ENCODE results near the gene IL4R. TPM values are rescaled to one million over a fixed set of nuclear protein-coding genes. Genes with fewer than 3 reads are reported as not detected.

IL4R gene
- total and polyA plus RNA-seq, 2 experiments from 2014 or later = 6.4 to 17.6 TPM

DNA sequence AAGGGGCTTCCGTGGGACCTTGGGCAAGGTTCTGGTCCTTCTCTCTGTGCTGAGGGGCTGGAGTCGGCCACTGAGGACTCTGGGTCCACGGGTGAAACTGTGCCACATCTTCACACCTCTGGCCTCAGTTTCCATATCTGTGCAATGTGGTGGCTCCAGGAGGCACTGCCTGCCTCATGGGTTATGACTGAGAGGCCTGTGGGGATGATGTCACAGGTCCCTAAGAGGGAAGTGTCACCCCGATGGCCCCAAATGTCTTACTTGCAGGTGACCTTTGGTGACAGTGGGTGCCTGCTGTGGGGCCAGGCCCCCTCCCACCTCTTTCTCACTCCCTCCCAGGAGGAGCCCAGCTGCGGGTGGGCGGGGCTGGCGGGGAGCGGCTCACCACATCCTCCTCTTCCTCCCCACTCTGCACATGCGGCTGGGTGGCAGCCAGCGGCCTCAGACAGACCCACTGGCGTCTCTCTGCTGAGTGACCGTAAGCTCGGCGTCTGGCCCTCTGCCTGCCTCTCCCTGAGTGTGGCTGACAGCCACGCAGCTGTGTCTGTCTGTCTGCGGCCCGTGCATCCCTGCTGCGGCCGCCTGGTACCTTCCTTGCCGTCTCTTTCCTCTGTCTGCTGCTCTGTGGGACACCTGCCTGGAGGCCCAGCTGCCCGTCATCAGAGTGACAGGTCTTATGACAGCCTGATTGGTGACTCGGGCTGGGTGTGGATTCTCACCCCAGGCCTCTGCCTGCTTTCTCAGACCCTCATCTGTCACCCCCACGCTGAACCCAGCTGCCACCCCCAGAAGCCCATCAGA lies 88.2 kb downstream of the IL4R start, which contains the start of gene IL21R (continued):
- TF ChIP-seq, protein P1, sequence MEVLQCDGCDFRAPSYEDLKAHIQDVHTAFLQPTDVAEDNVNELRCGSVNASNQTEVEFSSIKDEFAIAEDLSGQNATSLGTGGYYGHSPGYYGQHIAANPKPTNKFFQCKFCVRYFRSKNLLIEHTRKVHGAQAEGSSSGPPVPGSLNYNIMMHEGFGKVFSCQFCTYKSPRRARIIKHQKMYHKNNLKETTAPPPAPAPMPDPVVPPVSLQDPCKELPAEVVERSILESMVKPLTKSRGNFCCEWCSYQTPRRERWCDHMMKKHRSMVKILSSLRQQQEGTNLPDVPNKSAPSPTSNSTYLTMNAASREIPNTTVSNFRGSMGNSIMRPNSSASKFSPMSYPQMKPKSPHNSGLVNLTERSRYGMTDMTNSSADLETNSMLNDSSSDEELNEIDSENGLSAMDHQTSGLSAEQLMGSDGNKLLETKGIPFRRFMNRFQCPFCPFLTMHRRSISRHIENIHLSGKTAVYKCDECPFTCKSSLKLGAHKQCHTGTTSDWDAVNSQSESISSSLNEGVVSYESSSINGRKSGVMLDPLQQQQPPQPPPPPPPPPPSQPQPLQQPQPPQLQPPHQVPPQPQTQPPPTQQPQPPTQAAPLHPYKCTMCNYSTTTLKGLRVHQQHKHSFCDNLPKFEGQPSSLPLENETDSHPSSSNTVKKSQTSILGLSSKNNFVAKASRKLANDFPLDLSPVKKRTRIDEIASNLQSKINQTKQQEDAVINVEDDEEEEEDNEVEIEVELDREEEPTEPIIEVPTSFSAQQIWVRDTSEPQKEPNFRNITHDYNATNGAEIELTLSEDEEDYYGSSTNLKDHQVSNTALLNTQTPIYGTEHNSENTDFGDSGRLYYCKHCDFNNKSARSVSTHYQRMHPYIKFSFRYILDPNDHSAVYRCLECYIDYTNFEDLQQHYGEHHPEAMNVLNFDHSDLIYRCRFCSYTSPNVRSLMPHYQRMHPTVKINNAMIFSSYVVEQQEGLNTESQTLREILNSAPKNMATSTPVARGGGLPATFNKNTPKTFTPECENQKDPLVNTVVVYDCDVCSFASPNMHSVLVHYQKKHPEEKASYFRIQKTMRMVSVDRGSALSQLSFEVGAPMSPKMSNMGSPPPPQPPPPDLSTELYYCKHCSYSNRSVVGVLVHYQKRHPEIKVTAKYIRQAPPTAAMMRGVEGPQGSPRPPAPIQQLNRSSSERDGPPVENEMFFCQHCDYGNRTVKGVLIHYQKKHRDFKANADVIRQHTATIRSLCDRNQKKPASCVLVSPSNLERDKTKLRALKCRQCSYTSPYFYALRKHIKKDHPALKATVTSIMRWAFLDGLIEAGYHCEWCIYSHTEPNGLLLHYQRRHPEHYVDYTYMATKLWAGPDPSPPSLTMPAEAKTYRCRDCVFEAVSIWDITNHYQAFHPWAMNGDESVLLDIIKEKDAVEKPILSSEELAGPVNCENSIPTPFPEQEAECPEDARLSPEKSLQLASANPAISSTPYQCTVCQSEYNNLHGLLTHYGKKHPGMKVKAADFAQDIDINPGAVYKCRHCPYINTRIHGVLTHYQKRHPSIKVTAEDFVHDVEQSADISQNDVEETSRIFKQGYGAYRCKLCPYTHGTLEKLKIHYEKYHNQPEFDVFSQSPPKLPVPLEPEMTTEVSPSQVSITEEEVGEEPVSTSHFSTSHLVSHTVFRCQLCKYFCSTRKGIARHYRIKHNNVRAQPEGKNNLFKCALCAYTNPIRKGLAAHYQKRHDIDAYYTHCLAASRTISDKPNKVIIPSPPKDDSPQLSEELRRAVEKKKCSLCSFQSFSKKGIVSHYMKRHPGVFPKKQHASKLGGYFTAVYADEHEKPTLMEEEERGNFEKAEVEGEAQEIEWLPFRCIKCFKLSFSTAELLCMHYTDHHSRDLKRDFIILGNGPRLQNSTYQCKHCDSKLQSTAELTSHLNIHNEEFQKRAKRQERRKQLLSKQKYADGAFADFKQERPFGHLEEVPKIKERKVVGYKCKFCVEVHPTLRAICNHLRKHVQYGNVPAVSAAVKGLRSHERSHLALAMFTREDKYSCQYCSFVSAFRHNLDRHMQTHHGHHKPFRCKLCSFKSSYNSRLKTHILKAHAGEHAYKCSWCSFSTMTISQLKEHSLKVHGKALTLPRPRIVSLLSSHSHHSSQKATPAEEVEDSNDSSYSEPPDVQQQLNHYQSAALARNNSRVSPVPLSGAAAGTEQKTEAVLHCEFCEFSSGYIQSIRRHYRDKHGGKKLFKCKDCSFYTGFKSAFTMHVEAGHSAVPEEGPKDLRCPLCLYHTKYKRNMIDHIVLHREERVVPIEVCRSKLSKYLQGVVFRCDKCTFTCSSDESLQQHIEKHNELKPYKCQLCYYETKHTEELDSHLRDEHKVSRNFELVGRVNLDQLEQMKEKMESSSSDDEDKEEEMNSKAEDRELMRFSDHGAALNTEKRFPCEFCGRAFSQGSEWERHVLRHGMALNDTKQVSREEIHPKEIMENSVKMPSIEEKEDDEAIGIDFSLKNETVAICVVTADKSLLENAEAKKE (CRISPR knock-in tag; IDR thresholded peaks at IDR 0.05) = no peak
- TF ChIP-seq POLR2AphosphoS5 (IDR thresholded peaks at IDR 0.05; ENCODE audit: low read depth) = no peak

DNA sequence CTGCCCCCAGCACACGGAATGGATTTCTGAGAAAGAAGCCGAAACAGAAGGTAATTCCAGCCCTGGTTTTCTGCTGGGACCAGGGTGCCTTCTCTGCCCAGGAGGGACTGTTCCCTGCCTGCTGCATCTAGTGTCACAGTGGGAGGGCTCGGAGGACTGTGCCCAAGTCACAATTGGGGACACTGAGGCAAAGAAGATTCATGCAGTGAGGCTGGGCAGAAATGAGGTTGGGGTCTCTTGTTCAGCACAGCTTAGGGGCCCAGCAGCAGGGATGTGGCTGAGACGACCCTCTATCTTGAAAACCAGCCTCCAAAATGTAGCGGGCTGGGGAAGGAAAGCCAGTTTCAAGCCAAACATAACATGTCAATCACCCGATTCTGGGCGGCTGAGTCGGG lies 88.8 kb downstream of the IL4R start:
- H3K36me3 ChIP-seq (ENCODE audit: insufficient read depth) = no peaks in the 10 kb centered on the region
- H3K4me3 ChIP-seq = no peak overlapping the region
- H3K79me2 ChIP-seq (replicated peaks; ENCODE audit: insufficient read depth) = no peaks in the 10 kb centered on the region
- H3K4me2 ChIP-seq = no peak overlapping the region
- Mint-ChIP-seq H3K4me1 (peaks cover 11% of the 10 kb centered on the region; the same call in 2 of the 3 replicates), H3K27ac (no peak overlapping the region), H3K36me3 (ENCODE audit: low read depth) (no peaks in the 10 kb centered on the region), H3K9me3 (no peaks in the 10 kb centered on the region), H3K4me3 (no peak overlapping the region), H3K27me3 (ENCODE audit: insufficient read depth, low read depth, poor library complexity) (peaks cover 6% of the 10 kb centered on the region)
- DNase-seq (ENCODE audit: low spot score) (no peak), ATAC-seq (no peak)
- no peaks in the 10 kb centered on the region for H3K27me3 ChIP-seq (ENCODE audit: insufficient read depth)
- H3K4me1 ChIP-seq (ENCODE audit: insufficient read depth) = no peaks in the 10 kb centered on the region; the same call in 1 of the 2 replicates
- no peak overlapping the region for H2AFZ ChIP-seq
- TF ChIP-seq ZNF114 (CRISPR knock-in tag; IDR thresholded peaks at IDR 0.05) (no peak), EZH2 (IDR thresholded peaks at IDR 0.05; ENCODE audit: low read depth, unreplicated experiment) (no peak), CREB1 (CRISPR knock-in tag; IDR thresholded peaks at IDR 0.05; ENCODE audit: low read depth) (no peak), EZH2phosphoT487 (IDR thresholded peaks at IDR 0.05; ENCODE audit: unreplicated experiment) (no peak), NANOG (IDR thresholded peaks at IDR 0.05; ENCODE audit: borderline replicate concordance) (no peak)
- TF ChIP-seq, protein P1 (CRISPR knock-in tag; IDR thresholded peaks at IDR 0.05) = no peak
- H3K27ac ChIP-seq (ENCODE audit: low read depth) = no peak overlapping the region
- H3F3A ChIP-seq (replicated peaks; ENCODE audit: low read depth) = no peaks in the 10 kb centered on the region
- no peaks in the 10 kb centered on the region for H4K20me1 ChIP-seq (replicated peaks; ENCODE audit: insufficient read depth)
- no peaks in the 10 kb centered on the region; the same call in 1 of the 2 replicates for H3K9me2 ChIP-seq (ENCODE audit: insufficient read depth)

All from GM23338 (cell line).